ENCODE data around the gene DCST1. TPM values are rescaled to one million over a fixed set of nuclear protein-coding genes. Genes with fewer than 3 reads are reported as not detected.

DCST1 gene
- total and polyA plus RNA-seq, 2 of the 13 experiments (the other 11 are each of a cell fraction or from before 2014, with no cell fraction given), result 0.04 TPM; not detected in 1

- TF ChIP-seq MBNL3 (CRISPR knock-in tag; conservative IDR thresholded peaks at IDR 0.05) (no peak), NCOR1 (IDR thresholded peaks at IDR 0.05; ENCODE audit: borderline replicate concordance, low read length) (no peak), SAFB2 (CRISPR knock-in tag; IDR thresholded peaks at IDR 0.05; ENCODE audit: borderline replicate concordance, low read depth) (no peak), ATF6 (CRISPR knock-in tag; conservative IDR thresholded peaks at IDR 0.05) (no peak), ZNF317 (CRISPR knock-in tag; IDR thresholded peaks at IDR 0.05) (no peak), ZNF292 (CRISPR knock-in tag; IDR thresholded peaks at IDR 0.05; ENCODE audit: borderline replicate concordance, low read depth) (0 out of 2 replicates have a peak, but pooled peaks have one; percentile 31), ZNF660 (CRISPR knock-in tag; IDR thresholded peaks at IDR 0.05; ENCODE audit: borderline replicate concordance, low read depth) (no peak), NFKBIZ (CRISPR knock-in tag; IDR thresholded peaks at IDR 0.05) (no peak; the same call in 1 of the 2 replicates), ZNF879 (CRISPR knock-in tag; IDR thresholded peaks at IDR 0.05) (no peak; the same call in 1 of the 2 replicates), STAG1 (CRISPR knock-in tag; IDR thresholded peaks at IDR 0.05) (no peak), ZNF143 (CRISPR knock-in tag; IDR thresholded peaks at IDR 0.05) (no peak), ZNF10 (CRISPR knock-in tag; IDR thresholded peaks at IDR 0.05; ENCODE audit: borderline replicate concordance, low read depth) (no peak), TEAD3 (CRISPR knock-in tag; optimal IDR thresholded peaks at IDR 0.05; ENCODE audit: borderline replicate concordance) (no peak), IRF1 (CRISPR knock-in tag; IDR thresholded peaks at IDR 0.05; ENCODE audit: low read depth) (no peak), ZNF367 (CRISPR knock-in tag; IDR thresholded peaks at IDR 0.05; ENCODE audit: borderline replicate concordance) (no peak), RFX3 (CRISPR knock-in tag; IDR thresholded peaks at IDR 0.05) (no peak), RBFOX2 (IDR thresholded peaks at IDR 0.05; ENCODE audit: low read depth, low read length) (no peak), MIER2 (CRISPR knock-in tag; IDR thresholded peaks at IDR 0.05) (no peak), ZNF562 (CRISPR knock-in tag; IDR thresholded peaks at IDR 0.05; ENCODE audit: borderline replicate concordance) (no peak), ZNF816 (CRISPR knock-in tag; IDR thresholded peaks at IDR 0.05; ENCODE audit: borderline replicate concordance) (0 out of 2 replicates have a peak, but pooled peaks have one; percentile 69), IRF2 (CRISPR knock-in tag; IDR thresholded peaks at IDR 0.05) (no peak), ZNF101 (CRISPR knock-in tag; IDR thresholded peaks at IDR 0.05; ENCODE audit: borderline replicate concordance, low read depth) (no peak), HMGA1 (CRISPR knock-in tag; conservative IDR thresholded peaks at IDR 0.05) (no peak), NAIF1 (CRISPR knock-in tag; IDR thresholded peaks at IDR 0.05; ENCODE audit: borderline replicate concordance) (0 out of 2 replicates have a peak, but pooled peaks have one; percentile 63), NFRKB (IDR thresholded peaks at IDR 0.05) (no peak)
- TF ChIP-seq, protein P1, sequence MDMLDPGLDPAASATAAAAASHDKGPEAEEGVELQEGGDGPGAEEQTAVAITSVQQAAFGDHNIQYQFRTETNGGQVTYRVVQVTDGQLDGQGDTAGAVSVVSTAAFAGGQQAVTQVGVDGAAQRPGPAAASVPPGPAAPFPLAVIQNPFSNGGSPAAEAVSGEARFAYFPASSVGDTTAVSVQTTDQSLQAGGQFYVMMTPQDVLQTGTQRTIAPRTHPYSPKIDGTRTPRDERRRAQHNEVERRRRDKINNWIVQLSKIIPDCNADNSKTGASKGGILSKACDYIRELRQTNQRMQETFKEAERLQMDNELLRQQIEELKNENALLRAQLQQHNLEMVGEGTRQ (IDR thresholded peaks at IDR 0.05; ENCODE audit: low read depth, low read length), result no peak
- TF ChIP-seq, protein P1 (CRISPR knock-in tag; IDR thresholded peaks at IDR 0.05; ENCODE audit: borderline replicate concordance), result peak; percentile 32; the same call in 1 of the 2 replicates
Measured at GRCh38 chr1:155049651-155050559, 16.3 kb downstream of the DCST1 start (continued).
